ENCODE results near the gene MCUR1.

Gene MCUR1

DNA sequence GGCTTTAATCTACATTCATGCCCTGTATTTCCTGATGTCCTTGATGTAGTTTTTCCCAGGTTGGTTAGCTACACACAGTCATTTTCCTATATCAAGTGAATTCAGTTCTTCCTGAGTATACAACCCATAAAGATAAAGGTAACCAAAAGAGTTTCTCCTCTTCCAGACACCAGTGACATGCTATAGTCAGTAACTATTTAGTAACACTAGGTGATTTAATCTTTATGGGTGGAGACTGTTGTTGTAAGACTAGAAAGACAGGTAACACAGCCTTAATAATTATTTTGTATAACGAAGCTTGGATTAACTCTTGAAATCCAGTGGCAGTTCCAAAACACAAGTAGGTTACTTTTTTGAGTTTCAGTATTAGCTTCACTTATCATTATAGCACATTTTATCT is 17.6 kb downstream of the MCUR1 start:
- DNase-seq (ENCODE audit: low read depth in 1 of 2, low spot score in 1 of 2), result no peak
- Histone ChIP-seq H3K27me3 (ENCODE audit: insufficient read depth, poor library complexity, severe bottlenecking) (no peaks in the 10 kb centered on the region), H3K4me3 (replicated peaks; ENCODE audit: insufficient read depth, low read length) (no peak overlapping the region), H3K27ac (replicated peaks) (no peak overlapping the region)
- no peak for TF ChIP-seq POLR2AphosphoS5 (IDR thresholded peaks at IDR 0.05; ENCODE audit: low read depth)
- TF ChIP-seq GABPA (IDR thresholded peaks at IDR 0.05; ENCODE audit: low read depth), result no peak
- TF ChIP-seq SPI1 (IDR thresholded peaks at IDR 0.05; ENCODE audit: borderline replicate concordance, low read depth), result no peak
- TF ChIP-seq, protein P1, sequence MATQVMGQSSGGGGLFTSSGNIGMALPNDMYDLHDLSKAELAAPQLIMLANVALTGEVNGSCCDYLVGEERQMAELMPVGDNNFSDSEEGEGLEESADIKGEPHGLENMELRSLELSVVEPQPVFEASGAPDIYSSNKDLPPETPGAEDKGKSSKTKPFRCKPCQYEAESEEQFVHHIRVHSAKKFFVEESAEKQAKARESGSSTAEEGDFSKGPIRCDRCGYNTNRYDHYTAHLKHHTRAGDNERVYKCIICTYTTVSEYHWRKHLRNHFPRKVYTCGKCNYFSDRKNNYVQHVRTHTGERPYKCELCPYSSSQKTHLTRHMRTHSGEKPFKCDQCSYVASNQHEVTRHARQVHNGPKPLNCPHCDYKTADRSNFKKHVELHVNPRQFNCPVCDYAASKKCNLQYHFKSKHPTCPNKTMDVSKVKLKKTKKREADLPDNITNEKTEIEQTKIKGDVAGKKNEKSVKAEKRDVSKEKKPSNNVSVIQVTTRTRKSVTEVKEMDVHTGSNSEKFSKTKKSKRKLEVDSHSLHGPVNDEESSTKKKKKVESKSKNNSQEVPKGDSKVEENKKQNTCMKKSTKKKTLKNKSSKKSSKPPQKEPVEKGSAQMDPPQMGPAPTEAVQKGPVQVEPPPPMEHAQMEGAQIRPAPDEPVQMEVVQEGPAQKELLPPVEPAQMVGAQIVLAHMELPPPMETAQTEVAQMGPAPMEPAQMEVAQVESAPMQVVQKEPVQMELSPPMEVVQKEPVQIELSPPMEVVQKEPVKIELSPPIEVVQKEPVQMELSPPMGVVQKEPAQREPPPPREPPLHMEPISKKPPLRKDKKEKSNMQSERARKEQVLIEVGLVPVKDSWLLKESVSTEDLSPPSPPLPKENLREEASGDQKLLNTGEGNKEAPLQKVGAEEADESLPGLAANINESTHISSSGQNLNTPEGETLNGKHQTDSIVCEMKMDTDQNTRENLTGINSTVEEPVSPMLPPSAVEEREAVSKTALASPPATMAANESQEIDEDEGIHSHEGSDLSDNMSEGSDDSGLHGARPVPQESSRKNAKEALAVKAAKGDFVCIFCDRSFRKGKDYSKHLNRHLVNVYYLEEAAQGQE (IDR thresholded peaks at IDR 0.05; ENCODE audit: insufficient replicate concordance, low read depth), result no peak
- TF ChIP-seq CTCF (IDR thresholded peaks at IDR 0.05; ENCODE audit: insufficient read depth, low read length), result no peak

DNA sequence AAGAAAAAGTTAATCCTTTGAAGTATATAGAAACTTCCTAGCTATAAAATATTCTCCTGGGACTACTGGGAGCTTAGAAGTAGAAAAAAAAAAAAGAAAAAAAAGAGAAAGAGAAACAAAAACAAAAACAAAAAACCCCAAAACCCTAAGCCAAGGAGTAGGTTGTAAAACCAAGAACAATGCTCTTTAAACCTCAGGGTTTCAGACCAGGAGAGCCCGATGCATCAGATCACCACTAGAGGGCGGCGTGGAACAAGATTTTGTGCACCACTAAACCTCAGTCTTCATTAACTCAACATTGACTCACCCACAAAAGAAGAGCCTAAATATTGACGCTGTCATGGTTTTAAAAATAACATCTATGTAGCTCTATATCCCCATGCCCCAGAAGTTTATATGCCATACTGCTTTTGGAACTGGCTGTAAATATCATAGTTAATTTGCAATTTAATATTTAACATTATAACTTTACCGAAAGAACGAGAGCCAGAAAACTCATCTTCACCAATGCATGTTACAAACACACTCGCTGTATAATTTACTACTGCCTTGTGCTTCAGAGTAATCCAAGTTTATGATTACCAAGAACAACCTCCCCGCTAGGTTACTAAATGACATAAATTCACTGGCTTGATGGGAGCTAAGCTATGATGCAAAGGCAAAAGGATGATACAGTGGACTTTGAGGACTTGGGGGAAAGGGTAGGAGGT is 19.2 kb downstream of the MCUR1 start:
- no peak overlapping the region for H3K4me3 ChIP-seq (replicated peaks; ENCODE audit: insufficient read depth, low read length)
- H3K27me3 ChIP-seq (ENCODE audit: insufficient read depth, poor library complexity, severe bottlenecking), result no peaks in the 10 kb centered on the region
- no peak overlapping the region for H3K27ac ChIP-seq (replicated peaks)
- DNase-seq (ENCODE audit: low read depth in 1 of 2, low spot score in 1 of 2), result peak; percentile 60 to 74
- peak; percentile 96 for TF ChIP-seq CTCF (IDR thresholded peaks at IDR 0.05; ENCODE audit: insufficient read depth, low read length)
- no peak for TF ChIP-seq POLR2AphosphoS5 (IDR thresholded peaks at IDR 0.05; ENCODE audit: low read depth)

- no peak for TF ChIP-seq CTCF (IDR thresholded peaks at IDR 0.05; ENCODE audit: insufficient read depth, low read length)
- TF ChIP-seq, protein P1 (IDR thresholded peaks at IDR 0.05; ENCODE audit: insufficient replicate concordance, low read depth), result no peak
- TF ChIP-seq GABPA (IDR thresholded peaks at IDR 0.05; ENCODE audit: low read depth), result no peak
- TF ChIP-seq POLR2AphosphoS5 (IDR thresholded peaks at IDR 0.05; ENCODE audit: low read depth), result no peak
- TF ChIP-seq SPI1 (IDR thresholded peaks at IDR 0.05; ENCODE audit: borderline replicate concordance, low read depth), result no peak
- no peak overlapping the region for H3K27ac ChIP-seq (replicated peaks)
- no peak for DNase-seq (ENCODE audit: low read depth in 1 of 2, low spot score in 1 of 2)
- H3K4me3 ChIP-seq (replicated peaks; ENCODE audit: insufficient read depth, low read length), result no peak overlapping the region
- H3K27me3 ChIP-seq (ENCODE audit: insufficient read depth, poor library complexity, severe bottlenecking), result no peaks in the 10 kb centered on the region
These were observed 20.2 kb downstream of the MCUR1 start for GRCh38 chr6:13794184-13794583.

DNA sequence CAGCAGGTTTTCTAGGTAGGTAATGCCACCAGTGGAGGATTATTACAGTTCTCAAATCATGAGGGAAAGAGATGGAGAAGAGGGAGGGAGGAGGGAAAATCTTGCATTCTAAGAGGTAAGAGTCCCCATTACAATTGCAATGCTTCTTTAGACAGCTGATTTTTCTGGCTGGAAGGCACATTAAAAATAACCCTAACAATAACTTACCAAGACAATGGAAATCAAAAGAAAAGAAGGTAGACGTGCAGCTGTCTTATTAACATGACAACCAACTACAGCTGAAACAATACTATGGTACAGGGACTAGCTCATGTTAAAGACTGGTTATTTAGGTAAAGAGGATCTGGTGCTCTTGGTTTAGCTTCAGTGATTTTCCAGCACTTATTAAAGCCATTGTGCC is 24.6 kb downstream of the MCUR1 start:
- TF ChIP-seq SPI1 (IDR thresholded peaks at IDR 0.05; ENCODE audit: borderline replicate concordance, low read depth), result no peak
- TF ChIP-seq CTCF (IDR thresholded peaks at IDR 0.05; ENCODE audit: insufficient read depth, low read length), result no peak
- no peak for TF ChIP-seq GABPA (IDR thresholded peaks at IDR 0.05; ENCODE audit: low read depth)
- TF ChIP-seq, protein P1 (IDR thresholded peaks at IDR 0.05; ENCODE audit: insufficient replicate concordance, low read depth), result no peak
- TF ChIP-seq POLR2AphosphoS5 (IDR thresholded peaks at IDR 0.05; ENCODE audit: low read depth), result no peak
- DNase-seq (ENCODE audit: low read depth in 1 of 2, low spot score in 1 of 2), result no peak
- H3K4me3 ChIP-seq (replicated peaks; ENCODE audit: insufficient read depth, low read length), result no peak overlapping the region
- H3K27ac ChIP-seq (replicated peaks), result no peak overlapping the region
- H3K27me3 ChIP-seq (ENCODE audit: insufficient read depth, poor library complexity, severe bottlenecking), result no peaks in the 10 kb centered on the region

All from HL-60 (cell line).